ENCODE data around the gene WARS2.

The WARS2 gene

GRCh38 chr1:118992237-118992825, 148.1 kb downstream of the WARS2 start:
- H3K27ac ChIP-seq: no peak overlapping the region
- no peak for TF ChIP-seq CTCF (IDR thresholded peaks at IDR 0.05)
- no peak overlapping the region for H3K4me3 ChIP-seq (ENCODE audit: low read depth, low read length)
- no peak overlapping the region for H3K9ac ChIP-seq
- peaks cover 9% of the 10 kb centered on the region for H3K27me3 ChIP-seq (ENCODE audit: control insufficient read depth, insufficient read depth, low read length)
- H3K4me2 ChIP-seq (ENCODE audit: low read length): no peak overlapping the region
- H3K79me2 ChIP-seq: no peaks in the 10 kb centered on the region
- H3K4me1 ChIP-seq: no peaks in the 10 kb centered on the region
- no peak overlapping the region for H2AFZ ChIP-seq
- no peaks in the 10 kb centered on the region for H3K36me3 ChIP-seq (ENCODE audit: control insufficient read depth, insufficient read depth, low read length)
- H3K9me3 ChIP-seq (ENCODE audit: control insufficient read depth, low read length): peaks cover 3% of the 10 kb centered on the region

- Histone ChIP-seq H3K9ac (no peak overlapping the region), H3K4me1 (no peaks in the 10 kb centered on the region), H3K27ac (no peak overlapping the region), H3K79me2 (no peaks in the 10 kb centered on the region), H3K9me3 (ENCODE audit: control insufficient read depth, low read length) (peaks cover 3% of the 10 kb centered on the region), H3K4me3 (ENCODE audit: low read depth, low read length) (no peak overlapping the region), H2AFZ (no peak overlapping the region), H3K4me2 (ENCODE audit: low read length) (no peak overlapping the region), H3K36me3 (ENCODE audit: control insufficient read depth, insufficient read depth, low read length) (no peaks in the 10 kb centered on the region), H3K27me3 (ENCODE audit: control insufficient read depth, insufficient read depth, low read length) (peaks cover 12% of the 10 kb centered on the region)
- no peak for TF ChIP-seq CTCF (IDR thresholded peaks at IDR 0.05)
Measured at GRCh38 chr1:118991448-118991847, 149.0 kb downstream of the WARS2 start.

- Histone ChIP-seq H3K4me3 (ENCODE audit: low read depth, low read length) (no peak overlapping the region), H3K9me3 (ENCODE audit: control insufficient read depth, low read length) (peaks cover 3% of the 10 kb centered on the region), H3K27me3 (ENCODE audit: control insufficient read depth, insufficient read depth, low read length) (peaks cover 20% of the 10 kb centered on the region), H3K9ac (no peak overlapping the region), H2AFZ (no peak overlapping the region), H3K79me2 (no peaks in the 10 kb centered on the region), H3K4me2 (ENCODE audit: low read length) (no peak overlapping the region), H3K4me1 (no peaks in the 10 kb centered on the region), H3K27ac (no peak overlapping the region), H3K36me3 (ENCODE audit: control insufficient read depth, insufficient read depth, low read length) (no peaks in the 10 kb centered on the region)
- no peak for TF ChIP-seq CTCF (IDR thresholded peaks at IDR 0.05)
Measured at GRCh38 chr1:118990513-118991152, 149.8 kb downstream of the WARS2 start.

GRCh38 chr1:118989878-118990378, 150.5 kb downstream of the WARS2 start:
- Histone ChIP-seq H3K4me3 (ENCODE audit: low read depth, low read length) (no peak overlapping the region), H2AFZ (no peak overlapping the region), H3K4me1 (no peaks in the 10 kb centered on the region), H3K9ac (no peak overlapping the region), H3K79me2 (no peaks in the 10 kb centered on the region), H3K27me3 (ENCODE audit: control insufficient read depth, insufficient read depth, low read length) (peaks cover 23% of the 10 kb centered on the region), H3K9me3 (ENCODE audit: control insufficient read depth, low read length) (peaks cover 3% of the 10 kb centered on the region), H3K36me3 (ENCODE audit: control insufficient read depth, insufficient read depth, low read length) (no peaks in the 10 kb centered on the region), H3K27ac (no peak overlapping the region), H3K4me2 (ENCODE audit: low read length) (no peak overlapping the region)
- no peak for TF ChIP-seq CTCF (IDR thresholded peaks at IDR 0.05)

Measured in parathyroid adenoma (tissue), 2 donors.